ENCODE results near the gene HBQ1. TPM values are rescaled to one million over a fixed set of nuclear protein-coding genes. Genes with fewer than 3 reads are reported as not detected.

The HBQ1 gene
- total RNA-seq, 1 donor from 2014 or later: not detected

DNA sequence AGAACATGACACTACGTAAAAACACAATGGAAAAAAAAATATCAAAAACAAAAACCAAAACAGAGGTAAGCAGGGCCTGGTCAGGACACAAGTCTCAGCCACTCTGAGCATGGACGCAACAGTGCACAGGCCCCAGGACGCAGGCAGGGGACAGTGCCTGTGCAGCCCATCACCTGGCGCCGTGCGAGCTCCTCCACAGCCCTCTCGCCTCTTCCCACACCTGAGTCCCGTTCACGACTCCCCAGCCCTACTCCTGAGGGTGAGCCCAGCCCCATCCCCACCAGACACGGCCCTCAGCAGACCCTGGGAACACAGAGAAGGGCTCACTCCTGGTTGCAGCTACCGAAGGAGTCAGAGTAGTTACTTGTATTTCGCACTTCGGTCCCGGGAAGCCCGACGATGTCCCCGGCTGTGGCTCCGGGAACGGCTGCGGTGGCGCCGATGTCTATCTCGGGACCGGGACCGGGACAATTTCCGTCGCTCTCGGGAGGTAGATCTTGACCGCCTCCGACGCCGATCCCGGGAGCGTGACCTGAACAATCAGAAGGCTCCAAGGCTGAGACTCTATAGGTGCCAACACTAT, 9.4 kb downstream of the HBQ1 start:
- ATAC-seq: peak; percentile 22 to 27
- no peak overlapping the region for H3K4me3 ChIP-seq
- no peak for DNase-seq
- no peak overlapping the region for H3K27ac ChIP-seq
- H3K4me1 ChIP-seq: no peaks in the 10 kb centered on the region
- intact Hi-C loops (cut with DNase I): no loop called here
- H3K36me3 ChIP-seq: peaks cover 76% of the 10 kb centered on the region
- no peaks in the 10 kb centered on the region for H3K9me3 ChIP-seq
- TF ChIP-seq, protein P1, sequence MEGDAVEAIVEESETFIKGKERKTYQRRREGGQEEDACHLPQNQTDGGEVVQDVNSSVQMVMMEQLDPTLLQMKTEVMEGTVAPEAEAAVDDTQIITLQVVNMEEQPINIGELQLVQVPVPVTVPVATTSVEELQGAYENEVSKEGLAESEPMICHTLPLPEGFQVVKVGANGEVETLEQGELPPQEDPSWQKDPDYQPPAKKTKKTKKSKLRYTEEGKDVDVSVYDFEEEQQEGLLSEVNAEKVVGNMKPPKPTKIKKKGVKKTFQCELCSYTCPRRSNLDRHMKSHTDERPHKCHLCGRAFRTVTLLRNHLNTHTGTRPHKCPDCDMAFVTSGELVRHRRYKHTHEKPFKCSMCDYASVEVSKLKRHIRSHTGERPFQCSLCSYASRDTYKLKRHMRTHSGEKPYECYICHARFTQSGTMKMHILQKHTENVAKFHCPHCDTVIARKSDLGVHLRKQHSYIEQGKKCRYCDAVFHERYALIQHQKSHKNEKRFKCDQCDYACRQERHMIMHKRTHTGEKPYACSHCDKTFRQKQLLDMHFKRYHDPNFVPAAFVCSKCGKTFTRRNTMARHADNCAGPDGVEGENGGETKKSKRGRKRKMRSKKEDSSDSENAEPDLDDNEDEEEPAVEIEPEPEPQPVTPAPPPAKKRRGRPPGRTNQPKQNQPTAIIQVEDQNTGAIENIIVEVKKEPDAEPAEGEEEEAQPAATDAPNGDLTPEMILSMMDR (IDR thresholded peaks at IDR 0.05): no peak
- no peaks in the 10 kb centered on the region for H3K27me3 ChIP-seq (ENCODE audit: low read depth)

DNA sequence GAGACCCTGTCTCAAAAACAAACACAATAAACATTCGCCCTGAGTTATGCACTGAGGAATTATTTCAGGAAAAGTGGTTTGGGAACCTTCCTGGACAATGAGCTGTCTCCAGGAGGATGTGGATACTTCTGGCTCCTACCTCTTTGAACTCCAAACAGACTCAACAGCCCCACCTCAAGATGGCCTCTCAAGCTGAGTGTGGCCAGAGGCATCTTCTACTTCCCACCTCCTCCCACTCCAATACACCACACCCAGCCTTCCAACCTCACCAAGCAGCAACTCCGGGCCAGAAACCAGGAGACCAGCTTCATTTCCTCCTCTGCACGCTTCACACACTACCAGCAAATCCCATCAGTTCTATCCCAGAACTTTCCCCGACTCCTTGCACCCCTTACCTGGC, 11.6 kb downstream of the HBQ1 start:
- no peaks in the 10 kb centered on the region for H3K27me3 ChIP-seq (ENCODE audit: low read depth)
- no peak for ATAC-seq
- TF ChIP-seq, protein P1 (IDR thresholded peaks at IDR 0.05): no peak
- peaks cover 97% of the 10 kb centered on the region for H3K36me3 ChIP-seq
- H3K4me3 ChIP-seq: no peak overlapping the region
- DNase-seq: no peak
- no peak overlapping the region for H3K27ac ChIP-seq
- intact Hi-C loops (cut with DNase I): no loop called here
- H3K4me1 ChIP-seq: no peaks in the 10 kb centered on the region
- no peaks in the 10 kb centered on the region for H3K9me3 ChIP-seq

DNA sequence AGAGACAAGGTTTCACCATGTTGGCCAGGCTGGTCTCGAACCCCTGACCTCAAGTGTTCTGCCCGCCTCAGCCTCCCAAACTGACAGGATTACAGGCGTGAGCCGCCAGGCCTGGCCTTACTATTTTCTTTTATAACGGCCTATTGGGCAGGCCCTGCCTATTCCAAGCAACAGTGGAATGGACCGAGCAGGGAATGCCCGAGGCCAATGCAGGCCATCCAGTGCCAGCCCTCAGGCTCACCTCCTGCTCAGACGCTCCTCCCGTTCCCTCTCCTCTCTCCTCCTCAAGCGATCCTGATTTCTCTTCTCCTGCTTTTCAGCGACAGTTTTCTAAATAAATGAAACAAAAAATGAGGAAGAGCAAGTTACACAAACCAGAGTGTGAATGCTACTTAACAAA, 12.4 kb downstream of the HBQ1 start:
- intact Hi-C loops (cut with DNase I): no loop called here
- peaks cover 100% of the 10 kb centered on the region for H3K36me3 ChIP-seq
- no peak overlapping the region for H3K4me3 ChIP-seq
- H3K27me3 ChIP-seq (ENCODE audit: low read depth): no peaks in the 10 kb centered on the region
- TF ChIP-seq, protein P1 (IDR thresholded peaks at IDR 0.05): no peak
- no peak overlapping the region for H3K27ac ChIP-seq
- H3K9me3 ChIP-seq: no peaks in the 10 kb centered on the region
- no peaks in the 10 kb centered on the region for H3K4me1 ChIP-seq
- ATAC-seq: no peak
- DNase-seq: no peak

DNA sequence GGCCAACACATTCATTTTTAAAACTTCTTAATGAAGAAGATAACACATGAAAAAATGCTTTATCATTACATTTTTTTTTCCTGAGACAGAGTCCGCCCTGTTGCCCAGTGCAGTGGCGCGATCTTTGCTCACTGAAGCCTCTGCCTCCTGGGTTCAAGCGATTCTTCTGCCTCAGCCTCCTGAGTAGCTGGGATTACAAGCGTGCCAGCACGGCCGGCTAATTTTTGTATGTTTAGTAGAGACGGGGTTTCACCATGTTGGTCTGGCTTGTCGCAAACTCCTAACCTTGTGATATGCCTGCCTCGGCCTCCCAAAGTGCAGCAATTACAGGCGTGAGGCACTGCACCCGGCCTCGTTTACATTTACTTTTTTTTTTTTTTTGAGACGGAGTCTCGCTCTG, 13.2 kb downstream of the HBQ1 start:
- DNase-seq (no peak), ATAC-seq (no peak)
- no peaks in the 10 kb centered on the region for H3K27me3 ChIP-seq (ENCODE audit: low read depth)
- H3K4me3 ChIP-seq: no peak overlapping the region
- H3K27ac ChIP-seq: no peak overlapping the region
- H3K9me3 ChIP-seq: no peaks in the 10 kb centered on the region
- intact Hi-C loops (cut with DNase I): no loop called here
- H3K4me1 ChIP-seq: no peaks in the 10 kb centered on the region
- peaks cover 100% of the 10 kb centered on the region for H3K36me3 ChIP-seq
- TF ChIP-seq, protein P1 (IDR thresholded peaks at IDR 0.05): no peak

DNA sequence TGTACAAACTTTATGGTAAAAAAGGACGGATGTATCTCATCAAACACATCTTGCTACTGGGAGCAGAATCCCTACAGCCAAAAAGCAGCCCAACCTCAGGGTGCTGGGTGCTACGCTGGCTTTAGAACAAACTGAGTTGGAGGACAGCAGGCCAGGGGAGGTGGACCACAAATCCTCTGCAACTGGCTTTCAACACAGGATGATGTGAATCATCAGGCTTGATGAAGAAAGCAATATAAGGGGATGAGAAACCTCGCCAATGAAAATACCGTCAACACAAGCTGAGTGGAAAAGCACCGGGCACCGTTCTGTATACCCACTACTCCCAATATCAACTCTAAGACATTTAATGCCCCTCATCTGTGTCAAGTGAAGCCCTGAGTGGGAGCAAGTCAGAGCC, 14.3 kb downstream of the HBQ1 start:
- no peak for ATAC-seq
- TF ChIP-seq, protein P1 (IDR thresholded peaks at IDR 0.05): no peak
- Histone ChIP-seq H3K27me3 (ENCODE audit: low read depth) (no peaks in the 10 kb centered on the region), H3K4me1 (no peaks in the 10 kb centered on the region), H3K4me3 (no peak overlapping the region), H3K9me3 (no peaks in the 10 kb centered on the region), H3K27ac (no peak overlapping the region), H3K36me3 (peaks cover 100% of the 10 kb centered on the region)
- intact Hi-C loops (cut with DNase I): no loop called here
- DNase-seq: no peak

Data from lower lobe of right lung (tissue), 2 donors.